Liver (tissue), 9 donors: Measurements from ENCODE around the gene DUSP9. TPM values are rescaled to one million over a fixed set of nuclear protein-coding genes. Genes with fewer than 3 reads are reported as not detected.

Experiments
- DNase-seq: peaks from one replicate; pipeline ENCODE4 v3.0.0-alpha.2; 2017; ENCODE audit warnings: low spot score
- H3K27ac ChIP-seq, 2 donors: one replicate each; pipeline ENCODE4 v1.7.0; 2013; ENCODE audit warnings: inconsistent platforms in 2 of 2, low read length in 2 of 2, control low read depth in 1 of 2, low read depth in 1 of 2, mild to moderate bottlenecking in 1 of 2
- H3K27me3 ChIP-seq, 4 donors: one replicate each; pipeline versions ENCODE4 v1.6.1 to v1.7.0; 2013; ENCODE audit warnings: low read length in 3 of 4, inconsistent platforms in 1 of 4, mild to moderate bottlenecking in 1 of 4, moderate library complexity in 1 of 4; ENCODE audit not compliant: control insufficient read depth in 4 of 4, insufficient read depth in 4 of 4
- H3K36me3 ChIP-seq, 4 donors: one replicate each; pipeline versions ENCODE4 v1.6.1 to v1.7.0; 2013; ENCODE audit warnings: low read length in 3 of 4, mild to moderate bottlenecking in 3 of 4, low read depth in 1 of 4, moderate library complexity in 1 of 4; ENCODE audit not compliant: control insufficient read depth in 4 of 4, insufficient read depth in 3 of 4
- H3K4me1 ChIP-seq, 4 donors: one replicate each; pipeline versions ENCODE4 v1.6.1 to v1.7.0; 2013; ENCODE audit warnings: low read length in 3 of 4, mild to moderate bottlenecking in 3 of 4, moderate library complexity in 1 of 4; ENCODE audit not compliant: control insufficient read depth in 4 of 4, insufficient read depth in 4 of 4
- H3K4me3 ChIP-seq, 3 donors: one replicate each; pipeline versions ENCODE4 v1.6.1 to v1.7.0; 2013; ENCODE audit warnings: low read length in 3 of 3, control low read depth in 1 of 3, low read depth in 1 of 3, mild to moderate bottlenecking in 1 of 3
- H3K9ac ChIP-seq, 2 donors: one replicate each; pipeline ENCODE4 v1.7.0; 2013; ENCODE audit warnings: low read length in 2 of 2, mild to moderate bottlenecking in 2 of 2, moderate library complexity in 2 of 2, control low read depth in 1 of 2, low read depth in 1 of 2
- H3K9me3 ChIP-seq, 4 donors: one replicate each; pipeline versions ENCODE4 v1.6.1 to v1.7.0; 2013; ENCODE audit warnings: low read length in 3 of 4; ENCODE audit not compliant: control insufficient read depth in 4 of 4
- EGR1 ChIP-seq, 2 donors: IDR thresholded peaks; 2 replicates each; pipeline ENCODE4 v1.6.1; 2016 to 2018; ENCODE audit warnings: antibody characterized with exemption in 2 of 2, low read depth in 2 of 2
- FOXA1 ChIP-seq: IDR thresholded peaks from 2 replicates; pipeline ENCODE4 v1.6.1; 2016; ENCODE audit warnings: antibody characterized with exemption
- FOXA2 ChIP-seq: IDR thresholded peaks from 2 replicates; pipeline ENCODE4 v1.6.1; 2016; ENCODE audit warnings: antibody characterized with exemption
- GABPA ChIP-seq, 2 donors: IDR thresholded peaks in 1 of 2; conservative IDR thresholded peaks in 1 of 2; 2 replicates each; pipeline ENCODE4 v1.6.1; 2016; ENCODE audit warnings: antibody characterized with exemption in 2 of 2, mild to moderate bottlenecking in 1 of 2, moderate library complexity in 1 of 2
- HNF4A ChIP-seq, 2 donors: conservative IDR thresholded peaks; 2 replicates each; pipeline ENCODE4 v1.6.1; 2016; ENCODE audit warnings: antibody characterized with exemption in 2 of 2, mild to moderate bottlenecking in 2 of 2
- HNF4G ChIP-seq: IDR thresholded peaks from 2 replicates; pipeline ENCODE4 v1.6.1; 2016; ENCODE audit warnings: antibody characterized with exemption
- JUND ChIP-seq, 2 donors: IDR thresholded peaks; 2 replicates each; pipeline ENCODE4 v1.6.1; 2016; ENCODE audit warnings: antibody characterized with exemption in 2 of 2
- SP1 ChIP-seq: IDR thresholded peaks from 2 replicates; pipeline ENCODE4 v1.6.1; 2018; ENCODE audit warnings: antibody characterized with exemption, mild to moderate bottlenecking
- TAF1 ChIP-seq: conservative IDR thresholded peaks from 2 replicates; pipeline ENCODE4 v1.6.1; 2016; ENCODE audit warnings: antibody characterized with exemption, mild to moderate bottlenecking
- YY1 ChIP-seq: IDR thresholded peaks from 2 replicates; pipeline ENCODE4 v1.6.1; 2016; ENCODE audit warnings: antibody characterized with exemption, mild to moderate bottlenecking
- ZBTB33 ChIP-seq: IDR thresholded peaks from 2 replicates; pipeline ENCODE4 v1.6.1; 2016; ENCODE audit warnings: antibody characterized with exemption
- WGBS: extraction: QIAGEN DNeasy Blood & Tissue Kit; methylation state at CpG from one replicate; pipeline ENCODE4 v1.1.7; 2013; 5-methylcytosine and 5-hydroxymethylcytosine counted together
- polyA plus RNA-seq, 2 donors: library from polyadenylated mRNA; stranded (reverse) in 1 of 2; unstranded in 1 of 2; fragments of 200-250 nt in 1 of 2; fragments of >200 nt in 1 of 2; fragmentation: Nextera tagmentation in 1 of 2; extraction: Ambion mirVana in 1 of 2; gene quantifications; one replicate each; pipeline versions ENCODE4 v1.2.1 to v1.2.3, GENCODE V29; 2013 to 2015
- total RNA-seq, 2 donors: library from RNA; depleted of rRNA; stranded (reverse); fragments of >200 nt; gene quantifications; one replicate each; pipeline ENCODE4 v1.2.3, GENCODE V29; 2014
- donor health status: healthy.
- donor health status: healthy.
- donor health status: healthy.
- donor health status: healthy.
- donor health status: healthy.

The DUSP9 gene
- total and polyA plus RNA-seq, 4 donors: 0.42 to 164 (median 1.4) TPM

DNA sequence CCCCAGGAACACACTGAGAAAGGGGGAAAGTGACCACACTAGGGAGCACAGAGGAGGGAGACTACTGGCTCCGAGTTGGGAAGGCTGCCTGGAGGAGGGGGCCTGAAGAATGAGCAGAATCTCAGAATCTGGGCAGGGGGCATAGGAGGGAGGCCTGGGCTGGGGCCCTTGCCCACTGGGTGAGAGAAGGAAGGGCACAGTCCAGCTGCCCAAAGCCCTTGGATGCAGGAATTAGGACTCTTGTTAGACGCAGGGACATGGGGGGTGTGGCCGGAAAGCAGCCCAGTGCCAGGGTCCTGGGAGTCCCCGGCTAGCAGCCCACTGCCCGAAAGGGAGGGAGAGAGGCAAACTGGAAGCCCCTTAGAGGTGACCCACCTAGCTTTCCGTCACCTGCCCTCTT lies 1.9 kb upstream of the DUSP9 start:
- TF ChIP-seq SP1: no peak
- peaks cover 0 to 7% (median under 1%) of the 10 kb centered on the region in 4 donors for H3K27me3 ChIP-seq
- no peak overlapping the region for H3K4me3 ChIP-seq
- no peaks in the 10 kb centered on the region for H3K36me3 ChIP-seq
- H3K27ac ChIP-seq: no peak overlapping the region
- no peaks in the 10 kb centered on the region for H3K9me3 ChIP-seq
- peaks cover 7 to 19% (median 7%) of the 10 kb centered on the region in 4 donors for H3K4me1 ChIP-seq
- no peak for DNase-seq
- WGBS: 44% methylated on average over 6 of the region's 6 CpGs
- H3K9ac ChIP-seq: no peak overlapping the region

- Histone ChIP-seq H3K27me3 (peaks cover 0 to 7% (median under 1%) of the 10 kb centered on the region in 4 donors), H3K36me3 (no peaks in the 10 kb centered on the region), H3K27ac (no peak overlapping the region), H3K4me3 (no peak overlapping the region), H3K9ac (no peak overlapping the region), H3K4me1 (peaks cover 7 to 19% (median 7%) of the 10 kb centered on the region in 4 donors), H3K9me3 (no peaks in the 10 kb centered on the region)
- WGBS: 35% methylated on average over 10 of the region's 10 CpGs
- peak; percentile 32 for DNase-seq
- TF ChIP-seq GABPA (IDR thresholded peaks at IDR 0.05 in 1 of 2, conservative IDR thresholded peaks at IDR 0.05 in 1 of 2) (no peak), FOXA2 (no peak), HNF4G (no peak), ZBTB33 (no peak), EGR1 (IDR thresholded peaks at IDR 0.05; ENCODE audit: low read depth in 2 of 2) (no peak), YY1 (no peak), HNF4A (conservative IDR thresholded peaks at IDR 0.05) (no peak)
Measured at GRCh38 chrX:153645921-153646488, 998 bp upstream of the DUSP9 start.

GRCh38 chrX:153647461-153648357 lies 706 bp downstream of the DUSP9 start:
- DNase-seq: peak; percentile 19
- H3K4me3 ChIP-seq: peak overlapping the region in 1 of 3 donors; percentile 8
- 8% methylated on average over 85 of the region's 85 CpGs for WGBS
- H3K36me3 ChIP-seq: no peaks in the 10 kb centered on the region
- H3K4me1 ChIP-seq: peaks cover 3 to 13% (median 5%) of the 10 kb centered on the region in 4 donors
- H3K9me3 ChIP-seq: no peaks in the 10 kb centered on the region
- TF ChIP-seq TAF1 (no peak), JUND (IDR thresholded peaks at IDR 0.05) (no peak), FOXA1 (no peak), GABPA (IDR thresholded peaks at IDR 0.05 in 1 of 2, conservative IDR thresholded peaks at IDR 0.05 in 1 of 2) (no peak)
- H3K27me3 ChIP-seq: peaks cover 0 to 7% (median 0%) of the 10 kb centered on the region in 4 donors
- H3K9ac ChIP-seq: no peak overlapping the region
- H3K27ac ChIP-seq: no peak overlapping the region
